HG03575 (cell line): ENCODE measurements around the gene RBP2.

Experiments used
- ATAC-seq: cut with Tn5 transposase; IDR thresholded peaks from one replicate; pipeline ENCODE4 v1.9.1; 2021; ENCODE audit not compliant: unreplicated experiment, insufficient number of reproducible peaks, low FRiP score; ENCODE audit errors: extremely low read depth

RBP2 gene

GRCh38 chr3:139476348-139476747 lies at the start of gene RBP2:
Gene RBP2 (minus strand): TSS chr3:139476516. CDS start chr3:139476459, 57 bp downstream.
- ATAC-seq = no peak

- ATAC-seq = no peak
These were observed 48.7 kb upstream of the RBP2 start for GRCh38 chr3:139524841-139525636.

GRCh38 chr3:139523718-139524117 lies 47.4 kb upstream of the RBP2 start:
- no peak for ATAC-seq

GRCh38 chr3:139523166-139523565 lies 46.9 kb upstream of the RBP2 start:
- ATAC-seq = no peak

GRCh38 chr3:139522421-139522820 lies 46.1 kb upstream of the RBP2 start:
- ATAC-seq = no peak

- ATAC-seq = no peak
These were observed 45.5 kb upstream of the RBP2 start for GRCh38 chr3:139521816-139522215.

GRCh38 chr3:139521144-139521543 lies 44.8 kb upstream of the RBP2 start:
- no peak for ATAC-seq

- no peak for ATAC-seq
These were observed 43.9 kb upstream of the RBP2 start for GRCh38 chr3:139519998-139520737.

- no peak for ATAC-seq
These were observed 42.9 kb upstream of the RBP2 start for GRCh38 chr3:139518926-139519842.

- ATAC-seq = no peak
These were observed 42.0 kb upstream of the RBP2 start for GRCh38 chr3:139518306-139518705.

GRCh38 chr3:139517321-139518065 lies 41.2 kb upstream of the RBP2 start:
- ATAC-seq = no peak

- no peak for ATAC-seq
These were observed 38.4 kb upstream of the RBP2 start for GRCh38 chr3:139514741-139515140.

GRCh38 chr3:139509631-139510030 lies 33.3 kb upstream of the RBP2 start:
- no peak for ATAC-seq

- ATAC-seq = no peak
These were observed 30.4 kb upstream of the RBP2 start for GRCh38 chr3:139506766-139507165.

GRCh38 chr3:139505829-139506386 lies 29.6 kb upstream of the RBP2 start:
- ATAC-seq = no peak

GRCh38 chr3:139499536-139499935 lies 23.2 kb upstream of the RBP2 start:
- ATAC-seq = no peak

GRCh38 chr3:139493826-139494385 lies 17.6 kb upstream of the RBP2 start:
- ATAC-seq = no peak

GRCh38 chr3:139491966-139492365 lies 15.7 kb upstream of the RBP2 start:
- no peak for ATAC-seq
